DND-41 (cell line): ENCODE results near the gene AATK.

Source experiments
- ATAC-seq: fragments of 200-7000 bp; cut with Tn5 transposase; 3 replicates; pipeline ENCODE4 v1.9.1; 2021; ENCODE audit warnings: low read depth; ENCODE audit not compliant: insufficient read depth
- DNase-seq: peaks from one replicate; pipeline ENCODE4 v3.0.0-alpha.2; 2020
- H2AFZ ChIP-seq: 2 replicates; pipeline ENCODE4 v1.6.0; 2012; ENCODE audit warnings: low read depth, low read length
- H3K27ac ChIP-seq: 2 replicates; pipeline ENCODE4 v1.5.1; 2012; ENCODE audit warnings: low read length, inconsistent platforms
- H3K27me3 ChIP-seq: fragments of 200-600 bp; sonication (generic); 2 replicates; pipeline ENCODE4 v1.6.0; 2012; ENCODE audit warnings: low read length, mild to moderate bottlenecking, inconsistent platforms; ENCODE audit not compliant: insufficient read depth, poor library complexity
- H3K36me3 ChIP-seq: 2 replicates; pipeline ENCODE4 v1.5.1; 2012; ENCODE audit warnings: low read length, inconsistent platforms; ENCODE audit not compliant: insufficient read depth
- H3K4me1 ChIP-seq: 2 replicates; pipeline ENCODE4 v1.5.1; 2012; ENCODE audit warnings: mild to moderate bottlenecking, low read length; ENCODE audit not compliant: insufficient read depth
- H3K4me2 ChIP-seq: 2 replicates; pipeline ENCODE4 v1.6.0; 2012; ENCODE audit warnings: mild to moderate bottlenecking, moderate library complexity, low read length, inconsistent platforms; ENCODE audit not compliant: insufficient read depth
- H3K4me3 ChIP-seq, 2 experiments: fragments of 200-600 bp in 1 of 2; shearing (Covaris generic) in 1 of 2; 2 replicates each; pipeline ENCODE4 v1.5.1; 2012 to 2016; ENCODE audit warnings: inconsistent platforms in 2 of 2, low read length in 2 of 2, mild to moderate bottlenecking in 2 of 2, low read depth in 1 of 2, moderate library complexity in 1 of 2
- H3K79me2 ChIP-seq: 2 replicates; pipeline ENCODE4 v1.6.0; 2012; ENCODE audit warnings: low read length, inconsistent platforms; ENCODE audit not compliant: insufficient read depth
- H3K9ac ChIP-seq: 2 replicates; pipeline ENCODE4 v1.6.0; 2012; ENCODE audit warnings: low read depth, mild to moderate bottlenecking, inconsistent platforms, low read length, moderate library complexity
- H3K9me3 ChIP-seq: 2 replicates; pipeline ENCODE4 v1.5.1; 2012; ENCODE audit warnings: low read length, moderate library complexity, mild to moderate bottlenecking, inconsistent platforms; ENCODE audit not compliant: insufficient read depth, severe bottlenecking
- H4K20me1 ChIP-seq: 2 replicates; pipeline ENCODE4 v1.6.0; 2012; ENCODE audit warnings: low read length; ENCODE audit not compliant: insufficient read depth
- CTCF ChIP-seq: IDR thresholded peaks from 2 replicates; pipeline ENCODE4 v1.5.1; 2012; ENCODE audit warnings: borderline replicate concordance, low read length, moderate library complexity, mild to moderate bottlenecking; ENCODE audit not compliant: poor library complexity, severe bottlenecking; ENCODE audit errors: extremely low read depth
- EZH2 ChIP-seq: IDR thresholded peaks from 3 replicates; pipeline ENCODE4 v1.6.1; 2012; ENCODE audit warnings: borderline replicate concordance, low read depth, mild to moderate bottlenecking, moderate library complexity, low read length, inconsistent platforms; ENCODE audit not compliant: severe bottlenecking

Gene AATK

GRCh38 chr17:81067391-81067811 is 98.6 kb downstream of the AATK start:
- Histone ChIP-seq H3K79me2 (no peaks in the 10 kb centered on the region), H2AFZ (no peak overlapping the region), H3K4me2 (no peak overlapping the region), H3K36me3 (no peaks in the 10 kb centered on the region), H3K27me3 (no peaks in the 10 kb centered on the region), H3K9ac (no peak overlapping the region), H3K4me3 (no peak overlapping the region), H3K27ac (no peak overlapping the region), H3K9me3 (no peaks in the 10 kb centered on the region), H4K20me1 (peaks cover 4% of the 10 kb centered on the region; the same call in 1 of the 2 replicates), H3K4me1 (no peaks in the 10 kb centered on the region)
- DNase-seq, result no peak
- no peak for ATAC-seq
- TF ChIP-seq EZH2, result no peak
- no peak for TF ChIP-seq CTCF
